ENCODE measurements around the gene THADA.

Gene THADA

DNA sequence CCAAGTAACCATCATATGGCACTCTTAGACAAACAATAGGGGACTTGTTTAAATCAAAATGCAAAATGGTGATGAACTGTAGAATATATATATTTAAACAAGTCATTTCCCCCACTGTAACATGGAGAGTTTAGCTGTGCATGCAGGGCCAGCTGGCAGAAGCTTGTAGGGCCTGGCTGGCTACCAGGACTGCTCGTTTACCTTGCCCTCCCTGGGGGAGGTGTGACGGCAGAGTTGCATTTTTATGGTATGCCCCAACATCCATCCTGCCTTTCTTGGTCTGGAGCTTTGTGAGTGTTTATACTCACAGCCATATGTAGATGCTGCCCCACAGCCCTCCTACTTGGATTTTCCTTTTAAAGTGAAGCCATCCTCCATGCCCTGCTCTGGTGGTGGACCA, 267.7 kb downstream of the THADA start (continued):
- TF ChIP-seq, protein P1, sequence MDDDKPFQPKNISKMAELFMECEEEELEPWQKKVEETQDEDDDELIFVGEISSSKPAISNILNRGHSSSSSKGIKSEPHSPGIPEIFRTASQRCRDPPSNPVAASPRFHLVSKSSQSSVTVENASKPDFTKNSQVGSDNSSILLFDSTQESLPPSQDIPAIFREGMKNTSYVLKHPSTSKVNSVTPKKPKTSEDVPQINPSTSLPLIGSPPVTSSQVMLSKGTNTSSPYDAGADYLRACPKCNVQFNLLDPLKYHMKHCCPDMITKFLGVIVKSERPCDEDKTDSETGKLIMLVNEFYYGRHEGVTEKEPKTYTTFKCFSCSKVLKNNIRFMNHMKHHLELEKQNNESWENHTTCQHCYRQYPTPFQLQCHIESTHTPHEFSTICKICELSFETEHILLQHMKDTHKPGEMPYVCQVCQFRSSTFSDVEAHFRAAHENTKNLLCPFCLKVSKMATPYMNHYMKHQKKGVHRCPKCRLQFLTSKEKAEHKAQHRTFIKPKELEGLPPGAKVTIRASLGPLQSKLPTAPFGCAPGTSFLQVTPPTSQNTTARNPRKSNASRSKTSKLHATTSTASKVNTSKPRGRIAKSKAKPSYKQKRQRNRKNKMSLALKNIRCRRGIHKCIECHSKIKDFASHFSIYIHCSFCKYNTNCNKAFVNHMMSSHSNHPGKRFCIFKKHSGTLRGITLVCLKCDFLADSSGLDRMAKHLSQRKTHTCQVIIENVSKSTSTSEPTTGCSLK (tag by site-specific recombination; IDR thresholded peaks at IDR 0.05): no peak
- TF ChIP-seq ZBTB20 (tag by site-specific recombination; IDR thresholded peaks at IDR 0.05) (no peak), ZNF121 (tag by site-specific recombination; IDR thresholded peaks at IDR 0.05) (no peak), ZNF777 (tag by site-specific recombination; IDR thresholded peaks at IDR 0.05; ENCODE audit: borderline replicate concordance) (no peak), ZNF248 (tag by site-specific recombination; IDR thresholded peaks at IDR 0.05) (no peak), ZNF174 (tag by site-specific recombination; IDR thresholded peaks at IDR 0.05) (no peak), ZNF157 (tag by site-specific recombination; IDR thresholded peaks at IDR 0.05) (no peak), ZNF501 (tag by site-specific recombination; IDR thresholded peaks at IDR 0.05) (no peak), ZNF366 (tag by site-specific recombination; conservative IDR thresholded peaks at IDR 0.05) (no peak)
- TF ChIP-seq, protein P2, sequence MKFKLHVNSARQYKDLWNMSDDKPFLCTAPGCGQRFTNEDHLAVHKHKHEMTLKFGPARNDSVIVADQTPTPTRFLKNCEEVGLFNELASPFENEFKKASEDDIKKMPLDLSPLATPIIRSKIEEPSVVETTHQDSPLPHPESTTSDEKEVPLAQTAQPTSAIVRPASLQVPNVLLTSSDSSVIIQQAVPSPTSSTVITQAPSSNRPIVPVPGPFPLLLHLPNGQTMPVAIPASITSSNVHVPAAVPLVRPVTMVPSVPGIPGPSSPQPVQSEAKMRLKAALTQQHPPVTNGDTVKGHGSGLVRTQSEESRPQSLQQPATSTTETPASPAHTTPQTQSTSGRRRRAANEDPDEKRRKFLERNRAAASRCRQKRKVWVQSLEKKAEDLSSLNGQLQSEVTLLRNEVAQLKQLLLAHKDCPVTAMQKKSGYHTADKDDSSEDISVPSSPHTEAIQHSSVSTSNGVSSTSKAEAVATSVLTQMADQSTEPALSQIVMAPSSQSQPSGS (tag by site-specific recombination; IDR thresholded peaks at IDR 0.05; ENCODE audit: low read depth): no peak

DNA sequence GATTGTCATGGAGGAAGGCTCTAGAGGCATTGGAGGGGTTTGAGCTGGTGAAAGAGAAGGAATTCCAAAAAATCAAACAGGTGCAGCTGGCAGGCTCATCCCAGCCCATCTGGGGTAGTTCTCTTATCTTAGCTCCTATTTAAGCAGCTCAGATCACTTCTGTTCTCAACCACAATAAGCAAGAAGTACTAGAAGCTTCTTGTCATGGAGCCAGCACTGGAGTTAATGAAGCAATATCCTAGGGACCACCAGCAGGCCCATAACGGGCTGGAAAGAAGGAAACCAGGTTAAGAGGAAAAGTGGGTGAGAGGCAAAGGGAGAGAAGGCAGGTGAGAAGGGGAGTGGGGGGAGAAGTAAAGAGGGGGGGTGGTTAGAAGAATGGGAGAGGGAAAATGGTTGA, 268.7 kb downstream of the THADA start:
- CTCF ChIA-PET: interaction anchor here (1.1 kb wide), 1 partner anchor 380 kb away, joined by 6 read pairs; no protein-coding TSS in a partner anchor
- Histone ChIP-seq H3K4me1 (ENCODE audit: control insufficient read depth, insufficient read depth, low read length) (no peaks in the 10 kb centered on the region), H3K9me3 (ENCODE audit: control insufficient read depth, insufficient read depth, low read depth, low read length) (no peaks in the 10 kb centered on the region), H3K4me3 (ENCODE audit: low read depth, low read length) (no peak overlapping the region), H3K36me3 (ENCODE audit: control insufficient read depth in 2 of 2, insufficient read depth in 1 of 2, low read length in 2 of 2) (no peaks in the 10 kb centered on the region), H3K27ac (ENCODE audit: extremely low read depth, low read depth, low read length) (no peak overlapping the region)
- TF ChIP-seq ZNF571 (tag by site-specific recombination; IDR thresholded peaks at IDR 0.05): no peak
- TF ChIP-seq, protein P3, sequence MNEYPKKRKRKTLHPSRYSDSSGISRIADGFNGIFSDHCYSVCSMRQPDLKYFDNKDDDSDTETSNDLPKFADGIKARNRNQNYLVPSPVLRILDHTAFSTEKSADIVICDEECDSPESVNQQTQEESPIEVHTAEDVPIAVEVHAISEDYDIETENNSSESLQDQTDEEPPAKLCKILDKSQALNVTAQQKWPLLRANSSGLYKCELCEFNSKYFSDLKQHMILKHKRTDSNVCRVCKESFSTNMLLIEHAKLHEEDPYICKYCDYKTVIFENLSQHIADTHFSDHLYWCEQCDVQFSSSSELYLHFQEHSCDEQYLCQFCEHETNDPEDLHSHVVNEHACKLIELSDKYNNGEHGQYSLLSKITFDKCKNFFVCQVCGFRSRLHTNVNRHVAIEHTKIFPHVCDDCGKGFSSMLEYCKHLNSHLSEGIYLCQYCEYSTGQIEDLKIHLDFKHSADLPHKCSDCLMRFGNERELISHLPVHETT (tag by site-specific recombination; IDR thresholded peaks at IDR 0.05): no peak
- no peak for TF ChIP-seq ZNF843 (tag by site-specific recombination; IDR thresholded peaks at IDR 0.05)
- TF ChIP-seq ZNF394 (tag by site-specific recombination; IDR thresholded peaks at IDR 0.05; ENCODE audit: borderline replicate concordance): no peak
- no peak for TF ChIP-seq ZNF23 (tag by site-specific recombination; IDR thresholded peaks at IDR 0.05; ENCODE audit: borderline replicate concordance)
- POLR2A ChIA-PET: no interaction called here

DNA sequence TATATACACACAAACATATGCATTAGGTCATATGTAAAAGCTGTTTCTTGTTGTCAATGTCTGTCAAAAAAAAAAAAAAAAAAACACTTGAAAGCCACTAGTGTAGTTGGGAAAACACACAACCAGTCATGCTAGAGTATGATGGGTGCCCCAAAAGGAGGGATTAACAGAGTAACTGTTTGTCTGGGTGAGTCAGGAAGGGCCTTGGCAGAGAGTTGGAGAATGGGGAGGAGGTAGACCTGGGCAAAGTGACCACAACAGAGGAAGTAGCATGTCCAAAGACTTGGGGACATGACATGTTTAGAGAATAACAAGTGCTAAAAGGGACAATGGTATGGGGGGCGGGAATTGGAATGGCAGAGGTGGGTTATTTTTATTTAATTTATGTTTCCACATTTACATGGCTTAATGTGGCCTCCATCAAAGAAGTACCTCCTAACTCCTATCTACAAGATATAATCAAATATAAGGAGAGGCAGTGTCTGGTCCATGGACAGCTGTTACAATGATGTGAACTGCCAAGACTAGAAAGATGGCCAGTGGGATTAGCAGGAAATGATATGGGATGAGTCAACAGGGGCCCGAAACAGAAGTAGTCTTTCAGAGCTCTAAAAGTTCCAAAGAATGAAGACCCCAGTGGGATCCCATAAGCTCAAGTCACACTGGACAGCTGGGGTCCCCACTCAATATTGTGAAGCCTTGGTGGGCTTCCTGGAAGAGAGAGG, 269.6 kb downstream of the THADA start:
- Histone ChIP-seq H3K4me1 (ENCODE audit: control insufficient read depth, insufficient read depth, low read length) (no peaks in the 10 kb centered on the region), H3K27ac (ENCODE audit: extremely low read depth, low read depth, low read length) (no peak overlapping the region), H3K9me3 (ENCODE audit: control insufficient read depth, insufficient read depth, low read depth, low read length) (no peaks in the 10 kb centered on the region), H3K36me3 (ENCODE audit: control insufficient read depth in 2 of 2, insufficient read depth in 1 of 2, low read length in 2 of 2) (no peaks in the 10 kb centered on the region), H3K4me3 (ENCODE audit: low read depth, low read length) (no peak overlapping the region)
- CTCF ChIA-PET: no interaction called here
- POLR2A ChIA-PET: no interaction called here
- TF ChIP-seq ZNF830 (tag by site-specific recombination; IDR thresholded peaks at IDR 0.05; ENCODE audit: low read depth) (no peak), KLF8 (tag by site-specific recombination; IDR thresholded peaks at IDR 0.05) (no peak), ZBTB48 (tag by site-specific recombination; IDR thresholded peaks at IDR 0.05) (no peak), ZNF555 (tag by site-specific recombination; conservative IDR thresholded peaks at IDR 0.05) (no peak), ZNF157 (tag by site-specific recombination; IDR thresholded peaks at IDR 0.05) (no peak), REPIN1 (tag by site-specific recombination; IDR thresholded peaks at IDR 0.05; ENCODE audit: low read depth) (no peak), ZNF2 (tag by site-specific recombination; IDR thresholded peaks at IDR 0.05) (no peak)
- TF ChIP-seq, protein P4, sequence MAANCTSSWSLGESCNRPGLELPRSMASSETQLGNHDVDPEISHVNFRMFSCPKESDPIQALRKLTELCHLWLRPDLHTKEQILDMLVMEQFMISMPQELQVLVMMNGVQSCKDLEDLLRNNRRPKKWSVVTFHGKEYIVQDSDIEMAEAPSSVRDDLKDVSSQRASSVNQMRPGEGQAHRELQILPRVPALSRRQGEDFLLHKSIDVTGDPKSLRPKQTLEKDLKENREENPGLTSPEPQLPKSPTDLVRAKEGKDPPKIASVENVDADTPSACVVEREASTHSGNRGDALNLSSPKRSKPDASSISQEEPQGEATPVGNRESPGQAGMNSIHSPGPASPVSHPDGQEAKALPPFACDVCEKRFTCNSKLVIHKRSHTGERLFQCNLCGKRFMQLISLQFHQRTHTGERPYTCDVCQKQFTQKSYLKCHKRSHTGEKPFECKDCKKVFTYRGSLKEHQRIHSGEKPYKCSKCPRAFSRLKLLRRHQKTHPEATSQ (tag by site-specific recombination; IDR thresholded peaks at IDR 0.05): no peak

Data from HEK293 (cell line).